ENCODE data around the gene PAFAH2. TPM values are rescaled to one million over a fixed set of nuclear protein-coding genes. Genes with fewer than 3 reads are reported as not detected.
A peak's percentile ranks its signal among the peaks of the same experiment; 100 is the strongest.

The PAFAH2 gene
- polyA plus RNA-seq: 8.6 TPM

DNA sequence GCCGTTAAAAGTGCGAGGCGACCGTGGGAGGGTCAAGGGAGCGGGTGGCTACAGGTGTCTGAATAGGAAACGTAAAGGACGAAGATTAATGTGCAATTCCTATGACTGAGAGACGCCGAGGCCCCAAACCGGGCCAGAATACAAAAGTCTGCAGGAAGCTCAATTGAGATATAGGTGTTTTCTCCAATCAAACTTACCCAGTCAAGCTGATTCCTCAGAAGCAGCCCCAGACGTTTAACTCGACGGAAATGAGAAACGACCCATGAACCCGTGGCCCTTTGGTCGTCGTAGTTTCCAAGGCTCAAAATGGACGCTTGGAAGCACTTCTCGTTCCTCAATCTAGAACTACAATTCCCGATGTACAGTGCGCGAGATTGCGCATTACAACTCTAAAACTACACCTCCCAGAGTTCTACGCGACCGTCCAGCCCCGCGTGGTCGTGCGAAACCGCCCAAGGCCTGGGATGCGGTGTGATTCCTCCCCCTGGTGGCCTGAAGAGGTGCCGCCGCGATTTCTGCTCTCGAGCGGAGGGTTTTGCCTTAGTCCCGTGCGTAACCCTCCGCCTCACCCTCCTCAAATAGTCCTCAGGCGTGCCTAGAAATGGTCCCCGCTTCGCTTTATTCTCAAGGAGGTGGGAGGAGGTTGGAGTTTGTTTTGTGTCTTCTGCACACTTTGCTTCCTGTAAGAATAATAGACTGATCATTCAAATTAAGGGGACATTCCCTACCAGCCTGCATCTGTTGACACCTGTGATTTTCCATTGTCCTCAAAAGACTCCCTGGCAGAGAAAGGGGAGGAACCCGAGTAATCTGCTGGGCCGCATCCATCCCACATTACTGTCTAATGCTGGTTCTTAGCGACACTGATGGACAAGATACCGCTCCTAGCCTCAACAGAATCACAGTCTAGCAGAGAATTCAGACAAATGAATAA lies at the start of gene PAFAH2:
TSS of gene PAFAH2 (minus strand) at position 236 of the 934 bp plus-strand sequence. CDS start 7,247 bp downstream, outside the sequence.
- Mint-ChIP-seq H3K4me1 (peaks cover 12 to 19% (median 16%) of the 10 kb centered on the region in 3 donors), H3K4me3 (peak within 1 kb of the TSS; percentile 94 to 97 (median 95))

DNA sequence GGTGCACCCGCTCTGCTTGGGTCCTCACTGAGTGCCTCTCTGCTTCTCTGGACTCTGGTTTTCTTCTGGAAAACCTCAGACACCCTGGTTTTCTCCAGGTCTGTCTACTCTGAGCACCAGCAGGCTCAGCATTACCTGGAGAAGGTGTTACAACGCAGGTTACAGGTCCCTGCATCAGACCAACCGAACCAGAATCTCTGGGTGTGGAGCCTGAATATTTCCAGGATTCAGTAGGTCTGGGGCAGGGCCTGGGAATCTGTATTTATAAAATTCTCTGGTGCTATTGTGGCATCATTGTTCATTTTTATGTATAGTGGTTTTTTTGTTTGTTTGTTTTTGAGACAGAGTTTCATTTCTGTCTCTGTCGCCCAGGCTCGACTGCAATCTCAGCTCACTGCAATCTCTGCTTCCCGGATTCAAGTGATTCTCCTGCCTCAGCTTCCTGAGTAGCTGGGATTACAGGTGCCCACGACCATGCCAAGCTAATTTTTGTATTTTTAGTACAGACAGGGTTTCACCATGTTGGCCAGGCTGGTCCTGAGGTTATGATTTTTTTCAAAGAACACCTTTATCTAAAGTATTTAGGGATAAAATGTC lies 49.5 kb upstream of the PAFAH2 start:
- Mint-ChIP-seq H3K4me3 (no peak overlapping the region), H3K27me3 (peaks cover 52% of the 10 kb centered on the region), H3K4me1 (peaks cover 0 to 3% (median 0%) of the 10 kb centered on the region in 3 donors), H3K27ac (peak overlapping the region in 1 of 3 donors; percentile 43), H3K36me3 (no peaks in the 10 kb centered on the region), H3K9me3 (no peaks in the 10 kb centered on the region)

More for the DNA sequence above, at the start of gene PAFAH2:
- H3K27me3 Mint-ChIP-seq: peaks cover 2% of the 10 kb centered on the region
- H3K27ac Mint-ChIP-seq: peak within 1 kb of the TSS; percentile 90 to 97 (median 92)
- H3K36me3 Mint-ChIP-seq: peaks cover 3% of the 10 kb centered on the region
- no peaks in the 10 kb centered on the region for H3K9me3 Mint-ChIP-seq

DNA sequence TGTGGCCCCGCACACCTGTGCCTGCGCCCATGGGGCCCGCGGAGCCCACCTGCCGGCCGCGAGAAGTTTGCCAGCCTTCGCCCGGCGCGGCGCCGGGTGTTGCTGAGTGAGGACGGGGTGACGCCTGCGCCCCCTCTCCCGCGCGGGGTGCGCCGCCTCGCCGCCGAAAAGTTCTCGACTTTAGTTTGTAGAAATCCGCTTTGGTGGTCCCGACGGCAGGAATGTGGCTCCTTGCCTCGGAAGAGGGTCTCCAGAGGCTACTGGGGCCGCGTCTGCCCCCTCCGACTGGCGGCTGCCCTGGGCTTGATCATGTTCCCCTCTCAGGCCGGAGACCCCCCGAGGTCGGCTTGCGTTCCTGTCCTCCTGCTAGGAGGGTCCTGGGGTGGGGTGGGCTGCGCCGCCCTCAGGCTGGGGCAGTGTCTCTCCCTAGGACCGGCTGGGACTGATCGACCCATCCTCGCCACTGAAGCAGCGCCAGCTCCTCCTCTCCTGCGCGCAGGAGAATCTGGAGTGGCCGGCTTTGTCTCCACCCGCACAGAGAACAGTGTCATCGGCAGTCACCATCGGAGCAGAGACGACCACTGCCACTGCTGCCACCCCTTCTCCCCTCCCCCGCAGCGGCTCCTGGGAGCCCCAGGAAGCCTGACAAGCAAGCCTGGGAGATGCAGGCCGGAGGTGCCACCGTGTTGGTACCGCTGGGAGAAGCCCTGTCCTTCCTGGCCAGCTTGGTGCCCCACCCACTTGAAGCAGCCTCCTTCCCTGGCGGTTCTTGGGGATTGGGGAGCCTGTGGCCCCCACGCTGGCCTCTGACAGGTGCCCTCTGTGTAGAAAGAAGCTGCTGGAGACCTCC lies 48.6 kb upstream of the PAFAH2 start:
- H3K36me3 Mint-ChIP-seq: no peaks in the 10 kb centered on the region
- H3K27ac Mint-ChIP-seq: no peak overlapping the region
- peak overlapping the region in 1 of 4 donors; percentile 41 for H3K4me3 Mint-ChIP-seq
- H3K27me3 Mint-ChIP-seq: peaks cover 50% of the 10 kb centered on the region
- no peaks in the 10 kb centered on the region for H3K9me3 Mint-ChIP-seq
- H3K4me1 Mint-ChIP-seq: peaks cover 0 to 3% (median 0%) of the 10 kb centered on the region in 3 donors

DNA sequence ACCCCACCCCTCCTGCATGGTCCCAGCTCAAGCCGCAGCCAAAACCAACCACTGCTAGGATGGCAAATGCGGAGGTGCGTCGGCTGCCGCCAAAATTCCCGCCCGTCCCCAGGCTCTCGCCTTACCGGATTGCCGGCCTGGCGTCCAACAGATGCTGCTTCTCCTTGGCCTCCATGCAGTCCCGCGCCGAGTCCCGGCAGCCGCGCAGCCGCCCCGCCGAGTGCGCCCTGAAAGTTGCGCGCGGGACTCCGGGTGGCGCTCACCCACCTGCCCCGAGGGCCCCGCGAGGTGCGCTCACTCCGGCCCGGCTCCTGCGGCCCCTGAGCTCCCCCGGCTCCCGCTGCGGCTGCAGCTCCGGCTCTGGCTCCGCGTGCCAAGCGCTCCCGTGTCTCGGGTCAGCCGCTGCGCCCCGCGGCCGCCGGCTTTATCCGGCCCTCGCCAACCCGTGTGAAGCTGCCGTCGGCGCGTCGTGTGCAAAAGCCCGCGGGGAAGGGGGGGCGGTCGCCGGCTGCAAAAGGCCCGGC lies 47.9 kb upstream of the PAFAH2 start, which contains the start of gene SLC30A2:
TSS of gene SLC30A2 (minus strand) at position 397 of the 524 bp plus-strand sequence. CDS start at position 175, 222 bp downstream.
- H3K9me3 Mint-ChIP-seq: no peaks in the 10 kb centered on the region
- H3K4me3 Mint-ChIP-seq: peak within 1 kb of the TSS in 1 of 4 donors; percentile 41
- peaks cover 47% of the 10 kb centered on the region for H3K27me3 Mint-ChIP-seq
- H3K4me1 Mint-ChIP-seq: peaks cover 0 to 3% (median 0%) of the 10 kb centered on the region in 3 donors
- no peaks in the 10 kb centered on the region for H3K36me3 Mint-ChIP-seq
- H3K27ac Mint-ChIP-seq: peak within 1 kb of the TSS in 1 of 3 donors; percentile 48

DNA sequence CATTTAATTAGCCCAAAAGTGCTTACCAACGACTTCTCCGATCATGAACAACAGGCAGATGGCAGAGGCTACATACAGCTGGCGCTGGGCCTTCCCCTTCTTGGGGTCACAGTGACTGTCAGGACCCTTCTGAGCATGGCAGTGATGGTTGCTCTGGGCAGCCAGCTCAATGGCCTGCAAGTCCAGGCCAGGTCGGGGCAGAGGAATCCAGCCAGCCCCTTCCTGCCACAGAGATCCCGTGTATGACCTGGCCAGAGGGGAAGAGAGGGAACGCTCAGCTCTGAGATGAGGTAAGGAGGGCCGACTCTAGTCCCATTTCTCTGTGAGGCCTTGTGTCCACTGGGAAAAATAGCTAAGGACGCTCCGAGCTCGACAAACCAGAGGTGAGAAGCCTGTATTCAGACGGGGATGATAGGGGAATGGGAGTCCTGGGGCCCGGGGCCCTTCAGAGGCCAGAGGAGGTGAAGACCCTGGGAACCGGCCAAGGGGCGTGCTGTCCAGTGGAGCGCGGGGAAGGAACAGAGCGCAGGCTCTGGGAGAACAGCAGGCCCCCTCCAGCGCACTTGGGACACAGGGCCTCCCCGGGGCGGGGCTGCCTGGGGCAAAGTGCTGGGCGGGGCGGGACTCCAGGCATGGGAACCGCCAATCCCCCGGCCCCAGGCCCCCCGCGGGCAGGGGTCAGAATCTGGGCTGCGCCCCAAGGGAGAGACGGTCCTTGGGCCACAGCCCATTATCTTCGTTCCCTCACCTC lies 47.3 kb upstream of the PAFAH2 start:
- Mint-ChIP-seq H3K9me3 (no peaks in the 10 kb centered on the region), H3K36me3 (no peaks in the 10 kb centered on the region), H3K27ac (peak overlapping the region in 1 of 3 donors; percentile 48)

DNA sequence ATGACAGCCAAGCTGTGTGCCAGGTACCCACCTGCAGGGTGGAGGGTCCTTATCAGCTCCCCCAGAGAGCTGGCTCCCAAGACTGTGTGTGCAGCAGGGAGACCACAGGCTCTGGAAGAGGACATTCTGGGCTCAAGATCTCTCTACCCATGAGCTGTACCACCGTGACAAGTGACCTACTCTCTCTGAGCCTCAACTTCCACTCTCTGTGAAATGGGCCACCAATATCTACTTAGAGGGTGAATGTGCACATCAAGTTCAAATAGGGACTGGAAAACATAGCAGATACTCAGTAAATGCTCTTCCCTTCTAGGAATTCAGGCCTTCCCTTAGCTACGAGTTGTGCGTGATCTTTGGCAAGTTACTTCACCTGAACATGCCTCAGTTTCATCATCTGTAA lies 46.6 kb upstream of the PAFAH2 start:
- no peak overlapping the region for H3K4me3 Mint-ChIP-seq

More for the DNA sequence above, 47.3 kb upstream of the PAFAH2 start:
- no peak overlapping the region for H3K4me3 Mint-ChIP-seq
- H3K4me1 Mint-ChIP-seq: peaks cover 0 to 3% (median 0%) of the 10 kb centered on the region in 3 donors
- H3K27me3 Mint-ChIP-seq: peaks cover 44% of the 10 kb centered on the region

DNA sequence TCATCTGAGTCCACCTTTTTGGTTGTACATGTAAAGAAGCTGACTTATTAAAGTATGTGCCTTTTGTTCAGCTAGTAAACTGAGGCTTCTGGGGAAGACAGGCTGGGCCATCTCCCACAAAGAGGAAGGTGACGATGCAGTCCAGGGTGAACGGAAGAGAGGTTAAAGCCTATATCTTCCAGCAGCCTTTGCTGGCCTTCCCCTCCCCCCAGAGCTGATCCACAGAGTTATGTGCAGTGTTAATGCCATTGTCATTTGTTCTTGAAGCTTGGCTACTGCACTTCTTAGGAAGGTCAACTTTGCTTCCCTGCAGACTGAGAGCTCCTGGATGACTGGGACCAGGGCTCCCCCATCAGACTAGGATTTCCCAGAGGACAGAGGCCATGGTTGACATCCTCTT lies 45.9 kb upstream of the PAFAH2 start:
- Mint-ChIP-seq H3K9me3 (no peaks in the 10 kb centered on the region), H3K4me1 (peaks cover 0 to 3% (median 0%) of the 10 kb centered on the region in 3 donors), H3K27me3 (peaks cover 37% of the 10 kb centered on the region), H3K27ac (peak overlapping the region in 1 of 3 donors; percentile 39), H3K4me3 (no peak overlapping the region), H3K36me3 (no peaks in the 10 kb centered on the region)

More for the DNA sequence above, 46.6 kb upstream of the PAFAH2 start:
- H3K4me1 Mint-ChIP-seq: peaks cover 0 to 3% (median 0%) of the 10 kb centered on the region in 3 donors
- H3K9me3 Mint-ChIP-seq: no peaks in the 10 kb centered on the region
- H3K27me3 Mint-ChIP-seq: peaks cover 38% of the 10 kb centered on the region
- no peak overlapping the region for H3K27ac Mint-ChIP-seq
- no peaks in the 10 kb centered on the region for H3K36me3 Mint-ChIP-seq

DNA sequence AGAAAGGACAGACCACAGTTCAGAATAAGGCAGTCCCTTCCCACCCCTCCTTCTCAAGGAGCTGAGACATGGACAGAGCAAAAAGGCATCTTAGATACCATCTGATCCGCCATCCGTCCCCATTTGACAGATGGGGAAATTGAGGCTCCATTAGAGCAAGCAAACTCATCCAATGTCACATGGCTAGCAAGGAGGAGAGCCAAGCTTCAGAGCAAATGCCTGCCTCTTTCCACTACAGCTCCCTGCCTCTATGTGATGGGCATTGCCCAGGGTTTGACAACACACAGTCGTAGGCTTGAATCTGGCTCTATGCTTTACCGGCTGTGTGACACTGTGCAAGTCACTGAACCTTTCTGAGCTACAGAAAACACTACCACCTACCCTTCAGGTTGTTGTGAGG lies 44.1 kb upstream of the PAFAH2 start:
- H3K27me3 Mint-ChIP-seq: peaks cover 30% of the 10 kb centered on the region

DNA sequence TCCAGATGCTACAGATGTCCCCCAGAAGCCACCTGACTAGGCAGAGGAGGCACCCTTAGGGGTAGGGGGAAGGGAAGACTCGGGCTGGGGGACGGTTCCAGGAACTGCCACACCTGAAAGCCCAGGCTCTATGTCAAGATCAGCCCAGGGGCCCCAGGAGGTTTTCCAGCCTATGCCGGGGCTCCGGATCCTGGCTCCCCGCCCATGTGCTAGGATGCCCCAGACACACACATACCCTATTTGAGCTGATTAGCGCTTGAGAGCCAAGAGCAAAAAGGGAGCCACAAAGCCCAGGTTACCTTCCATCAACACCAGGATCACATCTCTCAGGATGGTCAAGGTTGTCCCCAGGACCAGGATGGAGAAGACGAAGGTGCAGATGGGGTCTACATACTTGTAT lies 43.5 kb upstream of the PAFAH2 start:
- Mint-ChIP-seq H3K4me3 (no peak overlapping the region), H3K27me3 (peaks cover 26% of the 10 kb centered on the region), H3K4me1 (peaks cover 0 to 3% (median 0%) of the 10 kb centered on the region in 3 donors), H3K27ac (no peak overlapping the region), H3K36me3 (no peaks in the 10 kb centered on the region), H3K9me3 (no peaks in the 10 kb centered on the region)

More for the DNA sequence above, 44.1 kb upstream of the PAFAH2 start:
- Mint-ChIP-seq H3K4me1 (peaks cover 0 to 3% (median 0%) of the 10 kb centered on the region in 3 donors), H3K4me3 (no peak overlapping the region), H3K36me3 (no peaks in the 10 kb centered on the region), H3K27ac (no peak overlapping the region), H3K9me3 (no peaks in the 10 kb centered on the region)

DNA sequence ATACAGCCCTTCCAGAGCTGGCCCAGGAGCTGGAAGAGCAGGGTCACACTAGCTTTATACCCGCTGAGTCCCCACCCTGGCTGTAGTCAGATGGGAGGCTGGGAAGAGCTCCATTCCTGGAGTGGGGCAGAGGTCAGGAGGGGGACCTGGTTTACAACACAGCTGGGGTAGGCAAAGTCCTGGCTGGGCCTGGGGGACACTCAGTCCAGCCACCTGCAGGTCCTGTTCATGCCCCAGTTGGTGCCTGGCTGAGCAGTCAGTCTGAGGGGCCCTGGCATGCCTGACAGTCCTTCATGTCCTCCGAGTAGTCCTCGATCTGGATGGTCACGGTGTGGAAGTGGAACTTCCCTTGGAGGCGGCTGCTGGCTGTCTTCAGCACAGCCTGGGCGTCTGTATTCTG lies 41.0 kb upstream of the PAFAH2 start:
- H3K9me3 Mint-ChIP-seq: no peaks in the 10 kb centered on the region
- peak overlapping the region in 1 of 4 donors; percentile 40 for H3K4me3 Mint-ChIP-seq
- H3K36me3 Mint-ChIP-seq: no peaks in the 10 kb centered on the region
- no peak overlapping the region for H3K27ac Mint-ChIP-seq
- H3K27me3 Mint-ChIP-seq: peaks cover 13% of the 10 kb centered on the region
- H3K4me1 Mint-ChIP-seq: peaks cover 0 to 6% (median 0%) of the 10 kb centered on the region in 3 donors

DNA sequence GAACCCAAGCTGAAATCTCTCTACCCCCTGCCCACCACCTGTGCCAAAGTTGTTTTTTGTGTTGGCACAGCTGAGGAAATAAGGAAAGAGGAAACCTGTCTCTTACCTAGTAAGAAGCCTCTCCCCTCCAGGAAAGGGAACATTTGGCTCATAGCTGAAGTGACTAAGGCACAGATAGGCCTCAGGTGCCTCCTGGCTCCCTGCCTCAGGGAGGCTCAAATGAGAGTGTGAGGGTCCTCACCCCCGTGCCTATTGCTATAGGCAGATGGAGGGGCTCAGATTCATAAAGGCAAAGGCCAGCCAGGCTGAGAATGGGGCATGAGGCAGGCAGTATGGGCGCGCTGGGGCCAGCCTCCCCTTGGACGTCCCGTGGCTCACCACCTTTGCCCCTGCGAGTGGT lies 40.6 kb upstream of the PAFAH2 start:
- Mint-ChIP-seq H3K4me1 (peaks cover 0 to 6% (median 0%) of the 10 kb centered on the region in 3 donors), H3K36me3 (no peaks in the 10 kb centered on the region), H3K4me3 (peak overlapping the region in 2 of 4 donors; percentile 36 to 68)

DNA sequence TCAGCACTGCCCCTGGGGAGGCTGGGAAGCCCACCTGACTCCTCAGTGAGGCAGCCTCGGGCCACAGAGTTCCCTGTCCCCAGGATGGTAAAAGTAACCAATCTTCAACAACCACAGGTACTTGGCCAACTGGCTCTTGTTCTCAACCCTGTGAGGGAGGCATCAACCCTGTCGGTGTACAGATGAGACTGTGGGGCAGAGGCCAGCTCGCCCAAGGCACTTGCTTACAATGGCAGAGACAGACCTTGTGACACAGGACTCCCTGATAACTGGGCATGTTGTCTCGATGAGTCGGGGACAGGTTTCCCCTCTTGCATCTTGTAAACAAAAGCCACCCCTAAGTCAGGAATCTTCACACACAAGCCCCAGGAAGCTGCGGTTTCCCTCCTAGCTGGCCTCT lies 40.0 kb upstream of the PAFAH2 start:
- peaks cover 0 to 6% (median 0%) of the 10 kb centered on the region in 3 donors for H3K4me1 Mint-ChIP-seq
- peaks cover 4% of the 10 kb centered on the region for H3K27me3 Mint-ChIP-seq
- H3K9me3 Mint-ChIP-seq: no peaks in the 10 kb centered on the region
- peak overlapping the region in 2 of 4 donors; percentile 36 to 68 for H3K4me3 Mint-ChIP-seq
- H3K36me3 Mint-ChIP-seq: no peaks in the 10 kb centered on the region
- no peak overlapping the region for H3K27ac Mint-ChIP-seq

More for the DNA sequence above, 40.6 kb upstream of the PAFAH2 start:
- peaks cover 10% of the 10 kb centered on the region for H3K27me3 Mint-ChIP-seq
- no peak overlapping the region for H3K27ac Mint-ChIP-seq
- H3K9me3 Mint-ChIP-seq: no peaks in the 10 kb centered on the region

DNA sequence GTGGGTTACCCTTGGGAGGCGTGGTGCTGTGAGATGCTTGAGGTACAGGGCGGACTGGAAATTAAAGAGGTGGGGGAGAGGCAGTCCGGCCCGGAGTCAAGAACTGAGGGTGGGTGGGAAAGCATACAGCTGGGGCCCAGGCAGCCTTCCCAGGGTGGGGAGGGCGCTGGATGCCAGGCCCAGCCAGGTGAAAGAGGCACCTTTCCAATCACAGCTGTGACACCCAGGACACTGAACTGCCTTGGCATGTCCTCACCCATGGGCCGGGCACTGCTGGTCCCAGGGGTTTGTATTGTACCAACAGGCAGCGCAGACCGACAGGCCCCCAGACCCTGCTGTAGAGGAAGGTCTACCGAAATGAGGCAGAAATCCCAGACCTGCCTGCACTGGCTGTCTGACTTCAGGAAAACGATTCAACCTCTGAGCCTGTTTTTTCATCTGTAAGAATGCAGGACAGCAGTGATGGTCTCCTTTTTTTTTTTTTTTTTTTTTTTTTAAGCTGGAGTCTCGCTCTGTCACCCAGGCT lies 39.0 kb upstream of the PAFAH2 start:
- Mint-ChIP-seq H3K36me3 (no peaks in the 10 kb centered on the region), H3K9me3 (no peaks in the 10 kb centered on the region), H3K27me3 (peaks cover 7% of the 10 kb centered on the region), H3K4me1 (peaks cover 0 to 6% (median 0%) of the 10 kb centered on the region in 3 donors), H3K4me3 (peak overlapping the region in 1 of 4 donors; percentile 92), H3K27ac (no peak overlapping the region)
